Liver (tissue), 9 donors: ENCODE data around the gene SLC4A8. TPM values are rescaled to one million over a fixed set of nuclear protein-coding genes. Genes with fewer than 3 reads are reported as not detected.

Experiments
- DNase-seq: peaks from one replicate; pipeline ENCODE4 v3.0.0-alpha.2; 2017; ENCODE audit warnings: low spot score
- H3K27ac ChIP-seq, 2 donors: one replicate each; pipeline ENCODE4 v1.7.0; 2013; ENCODE audit warnings: inconsistent platforms in 2 of 2, low read length in 2 of 2, control low read depth in 1 of 2, low read depth in 1 of 2, mild to moderate bottlenecking in 1 of 2
- H3K27me3 ChIP-seq, 4 donors: one replicate each; pipeline versions ENCODE4 v1.6.1 to v1.7.0; 2013; ENCODE audit warnings: low read length in 3 of 4, inconsistent platforms in 1 of 4, mild to moderate bottlenecking in 1 of 4, moderate library complexity in 1 of 4; ENCODE audit not compliant: control insufficient read depth in 4 of 4, insufficient read depth in 4 of 4
- H3K36me3 ChIP-seq, 4 donors: one replicate each; pipeline versions ENCODE4 v1.6.1 to v1.7.0; 2013; ENCODE audit warnings: low read length in 3 of 4, mild to moderate bottlenecking in 3 of 4, low read depth in 1 of 4, moderate library complexity in 1 of 4; ENCODE audit not compliant: control insufficient read depth in 4 of 4, insufficient read depth in 3 of 4
- H3K4me1 ChIP-seq, 4 donors: one replicate each; pipeline versions ENCODE4 v1.6.1 to v1.7.0; 2013; ENCODE audit warnings: low read length in 3 of 4, mild to moderate bottlenecking in 3 of 4, moderate library complexity in 1 of 4; ENCODE audit not compliant: control insufficient read depth in 4 of 4, insufficient read depth in 4 of 4
- H3K4me3 ChIP-seq, 3 donors: one replicate each; pipeline versions ENCODE4 v1.6.1 to v1.7.0; 2013; ENCODE audit warnings: low read length in 3 of 3, control low read depth in 1 of 3, low read depth in 1 of 3, mild to moderate bottlenecking in 1 of 3
- H3K9ac ChIP-seq, 2 donors: one replicate each; pipeline ENCODE4 v1.7.0; 2013; ENCODE audit warnings: low read length in 2 of 2, mild to moderate bottlenecking in 2 of 2, moderate library complexity in 2 of 2, control low read depth in 1 of 2, low read depth in 1 of 2
- H3K9me3 ChIP-seq, 4 donors: one replicate each; pipeline versions ENCODE4 v1.6.1 to v1.7.0; 2013; ENCODE audit warnings: low read length in 3 of 4; ENCODE audit not compliant: control insufficient read depth in 4 of 4
- ATF3 ChIP-seq: IDR thresholded peaks from 2 replicates; pipeline ENCODE4 v1.6.1; 2016; ENCODE audit warnings: antibody characterized with exemption
- CTCF ChIP-seq: fragments of 150-350 bp; IDR thresholded peaks from 2 replicates; pipeline ENCODE4 v1.5.1; 2017; ENCODE audit warnings: improper control_type of control experiment, low read depth, low read length; ENCODE audit not compliant: missing input control
- EGR1 ChIP-seq, 2 donors: IDR thresholded peaks; 2 replicates each; pipeline ENCODE4 v1.6.1; 2016 to 2018; ENCODE audit warnings: antibody characterized with exemption in 2 of 2, low read depth in 2 of 2
- FOXA1 ChIP-seq: IDR thresholded peaks from 2 replicates; pipeline ENCODE4 v1.6.1; 2016; ENCODE audit warnings: antibody characterized with exemption
- FOXA2 ChIP-seq: IDR thresholded peaks from 2 replicates; pipeline ENCODE4 v1.6.1; 2016; ENCODE audit warnings: antibody characterized with exemption
- GABPA ChIP-seq, 2 donors: IDR thresholded peaks in 1 of 2; conservative IDR thresholded peaks in 1 of 2; 2 replicates each; pipeline ENCODE4 v1.6.1; 2016; ENCODE audit warnings: antibody characterized with exemption in 2 of 2, mild to moderate bottlenecking in 1 of 2, moderate library complexity in 1 of 2
- HNF4A ChIP-seq, 2 donors: conservative IDR thresholded peaks; 2 replicates each; pipeline ENCODE4 v1.6.1; 2016; ENCODE audit warnings: antibody characterized with exemption in 2 of 2, mild to moderate bottlenecking in 2 of 2
- HNF4G ChIP-seq: IDR thresholded peaks from 2 replicates; pipeline ENCODE4 v1.6.1; 2016; ENCODE audit warnings: antibody characterized with exemption
- MAX ChIP-seq: IDR thresholded peaks from 2 replicates; pipeline ENCODE4 v1.6.1; 2016; ENCODE audit warnings: antibody characterized with exemption
- NR2F2 ChIP-seq: IDR thresholded peaks from 2 replicates; pipeline ENCODE4 v1.6.1; 2016; ENCODE audit warnings: antibody characterized with exemption
- RAD21 ChIP-seq, 2 donors: IDR thresholded peaks; 2 replicates each; pipeline ENCODE4 v1.6.1; 2016; ENCODE audit warnings: antibody characterized with exemption in 2 of 2, mild to moderate bottlenecking in 2 of 2
- REST ChIP-seq: IDR thresholded peaks from 2 replicates; pipeline ENCODE4 v1.6.1; 2016; ENCODE audit warnings: antibody characterized with exemption, mild to moderate bottlenecking
- RXRA ChIP-seq, 2 donors: IDR thresholded peaks; 2 replicates each; pipeline ENCODE4 v1.6.1; 2017 to 2018; ENCODE audit warnings: antibody characterized with exemption in 2 of 2, mild to moderate bottlenecking in 1 of 2
- SP1 ChIP-seq: IDR thresholded peaks from 2 replicates; pipeline ENCODE4 v1.6.1; 2018; ENCODE audit warnings: antibody characterized with exemption, mild to moderate bottlenecking
- YY1 ChIP-seq: IDR thresholded peaks from 2 replicates; pipeline ENCODE4 v1.6.1; 2016; ENCODE audit warnings: antibody characterized with exemption, mild to moderate bottlenecking
- ZBTB33 ChIP-seq: IDR thresholded peaks from 2 replicates; pipeline ENCODE4 v1.6.1; 2016; ENCODE audit warnings: antibody characterized with exemption
- WGBS: extraction: QIAGEN DNeasy Blood & Tissue Kit; methylation state at CpG from one replicate; pipeline ENCODE4 v1.1.7; 2013; 5-methylcytosine and 5-hydroxymethylcytosine counted together
- polyA plus RNA-seq, 2 donors: library from polyadenylated mRNA; stranded (reverse) in 1 of 2; unstranded in 1 of 2; fragments of 200-250 nt in 1 of 2; fragments of >200 nt in 1 of 2; fragmentation: Nextera tagmentation in 1 of 2; extraction: Ambion mirVana in 1 of 2; gene quantifications; one replicate each; pipeline versions ENCODE4 v1.2.1 to v1.2.3, GENCODE V29; 2013 to 2015
- total RNA-seq, 2 donors: library from RNA; depleted of rRNA; stranded (reverse); fragments of >200 nt; gene quantifications; one replicate each; pipeline ENCODE4 v1.2.3, GENCODE V29; 2014
- donor health status: healthy.
- donor health status: healthy.
- donor health status: healthy.
- donor health status: healthy.
- donor health status: healthy.

SLC4A8 gene
- total and polyA plus RNA-seq, 4 donors = 0.07 to 1.0 (median 0.75) TPM; not detected in 1

- H3K9ac ChIP-seq = no peak overlapping the region
- no peak for DNase-seq
- WGBS = 75% methylated on average over 14 of the region's 14 CpGs
- H3K4me3 ChIP-seq = no peak overlapping the region
- no peaks in the 10 kb centered on the region for H3K9me3 ChIP-seq
- H3K27me3 ChIP-seq = no peaks in the 10 kb centered on the region
- H3K4me1 ChIP-seq = peaks cover 2 to 12% (median 7%) of the 10 kb centered on the region in 4 donors
- no peaks in the 10 kb centered on the region for H3K36me3 ChIP-seq
- no peak for TF ChIP-seq RXRA (IDR thresholded peaks at IDR 0.05)
- TF ChIP-seq FOXA1 = no peak
- no peak for TF ChIP-seq NR2F2
- no peak for TF ChIP-seq ZBTB33
- TF ChIP-seq CTCF = no peak
- no peak for TF ChIP-seq REST
- TF ChIP-seq HNF4A (conservative IDR thresholded peaks at IDR 0.05) = no peak
- no peak for TF ChIP-seq SP1
- no peak for TF ChIP-seq RAD21 (IDR thresholded peaks at IDR 0.05)
- no peak for TF ChIP-seq GABPA (IDR thresholded peaks at IDR 0.05 in 1 of 2, conservative IDR thresholded peaks at IDR 0.05 in 1 of 2)
- TF ChIP-seq FOXA2 = no peak
- no peak for TF ChIP-seq EGR1 (IDR thresholded peaks at IDR 0.05; ENCODE audit: low read depth in 2 of 2)
- no peak for TF ChIP-seq ATF3
- TF ChIP-seq YY1 = no peak
- TF ChIP-seq HNF4G = no peak
- TF ChIP-seq MAX = no peak
- peak overlapping the region; percentile 15 to 46 for H3K27ac ChIP-seq
Observed at GRCh38 chr12:51393676-51394545, 30.7 kb upstream of the SLC4A8 start.
